GM19035 (cell line): ENCODE data around the gene RNF150.
A peak's percentile ranks its signal among the peaks of the same experiment; 100 is the strongest.

ENCODE experiments used
- ATAC-seq: cut with Tn5 transposase; IDR thresholded peaks from one replicate; pipeline ENCODE4 v1.9.1; 2021; ENCODE audit not compliant: unreplicated experiment

RNF150 gene

DNA sequence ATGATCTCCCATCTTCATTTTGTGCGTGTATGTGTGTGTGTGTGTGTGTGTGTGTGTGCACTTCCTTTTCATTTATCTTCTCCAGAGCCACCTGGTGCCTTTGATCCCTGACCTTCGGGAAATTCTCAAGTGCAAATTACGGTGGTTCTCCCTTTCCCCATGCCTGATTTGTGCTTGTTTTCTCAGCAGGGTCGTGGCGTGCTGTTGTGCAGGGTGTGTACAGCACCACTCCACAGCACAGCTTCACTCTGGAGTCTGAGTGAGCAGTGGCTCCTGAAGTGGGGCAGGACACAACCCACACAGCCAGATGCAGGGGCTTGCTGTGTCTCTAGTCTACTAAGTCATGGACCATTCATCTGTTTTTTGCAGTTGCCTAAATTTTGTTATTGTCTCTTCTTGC, 262.8 kb downstream of the RNF150 start:
- ATAC-seq: no peak

DNA sequence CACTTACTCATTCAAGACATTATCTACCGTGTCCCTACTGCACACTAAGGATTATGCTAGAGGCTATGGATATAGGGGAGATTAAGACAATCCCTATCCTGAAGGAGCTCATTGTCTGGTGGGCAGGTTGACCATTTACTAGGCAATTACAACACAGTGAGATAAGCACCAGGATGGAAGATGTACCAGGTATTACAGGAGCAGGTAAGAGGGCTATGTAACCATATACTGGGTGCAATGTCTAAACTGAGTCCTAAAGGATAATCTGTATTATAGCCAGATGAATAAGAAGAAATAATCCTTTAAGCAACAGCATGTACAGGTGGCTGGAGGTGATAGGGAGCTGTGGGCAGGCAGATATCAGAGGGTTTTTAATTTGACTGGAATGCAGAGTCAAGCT, 263.8 kb downstream of the RNF150 start:
- ATAC-seq: no peak

DNA sequence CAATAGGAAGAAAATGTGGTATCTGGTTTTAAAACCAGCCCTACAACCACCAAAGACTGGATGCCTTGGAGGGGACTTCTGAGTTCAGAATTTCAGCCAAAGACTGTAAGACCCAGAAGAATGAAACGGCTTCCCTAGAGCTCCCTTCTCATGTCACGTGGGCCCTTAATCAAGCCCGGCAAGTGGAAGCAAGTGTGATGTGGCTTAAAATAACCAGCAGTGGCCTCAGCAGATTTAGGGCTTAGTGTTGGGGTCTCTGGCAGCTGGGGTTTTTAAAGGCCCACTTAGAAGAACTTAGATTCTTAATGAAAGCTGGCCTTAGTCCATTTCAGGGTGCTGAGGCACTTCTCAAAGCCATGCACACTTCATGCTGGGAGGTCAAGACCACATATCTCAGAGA, 265.9 kb downstream of the RNF150 start:
- ATAC-seq: no peak

DNA sequence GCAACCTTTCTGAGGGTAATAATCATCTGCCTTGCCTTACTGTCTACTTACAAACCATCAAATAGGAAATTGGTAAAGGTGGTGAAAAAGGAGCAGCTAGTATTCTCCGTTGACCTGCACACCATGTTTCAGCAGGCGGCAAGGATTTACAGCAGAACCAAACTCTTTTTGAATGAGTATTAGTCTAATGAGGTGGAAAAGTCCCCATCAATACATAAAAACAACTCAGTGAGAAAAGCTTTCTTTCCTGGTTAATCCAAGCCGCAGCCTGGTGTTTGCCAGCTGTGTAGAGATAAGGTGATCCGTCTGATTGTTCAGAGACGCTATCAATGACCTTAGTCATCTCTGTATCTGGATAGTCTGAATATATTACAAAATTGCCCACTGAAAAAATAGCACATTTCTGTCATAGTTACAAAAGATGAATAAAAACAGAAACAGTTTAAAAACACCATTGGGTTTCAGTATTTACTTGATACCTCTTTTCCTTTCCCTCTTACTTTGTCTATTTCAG, 266.7 kb downstream of the RNF150 start:
- no peak for ATAC-seq

DNA sequence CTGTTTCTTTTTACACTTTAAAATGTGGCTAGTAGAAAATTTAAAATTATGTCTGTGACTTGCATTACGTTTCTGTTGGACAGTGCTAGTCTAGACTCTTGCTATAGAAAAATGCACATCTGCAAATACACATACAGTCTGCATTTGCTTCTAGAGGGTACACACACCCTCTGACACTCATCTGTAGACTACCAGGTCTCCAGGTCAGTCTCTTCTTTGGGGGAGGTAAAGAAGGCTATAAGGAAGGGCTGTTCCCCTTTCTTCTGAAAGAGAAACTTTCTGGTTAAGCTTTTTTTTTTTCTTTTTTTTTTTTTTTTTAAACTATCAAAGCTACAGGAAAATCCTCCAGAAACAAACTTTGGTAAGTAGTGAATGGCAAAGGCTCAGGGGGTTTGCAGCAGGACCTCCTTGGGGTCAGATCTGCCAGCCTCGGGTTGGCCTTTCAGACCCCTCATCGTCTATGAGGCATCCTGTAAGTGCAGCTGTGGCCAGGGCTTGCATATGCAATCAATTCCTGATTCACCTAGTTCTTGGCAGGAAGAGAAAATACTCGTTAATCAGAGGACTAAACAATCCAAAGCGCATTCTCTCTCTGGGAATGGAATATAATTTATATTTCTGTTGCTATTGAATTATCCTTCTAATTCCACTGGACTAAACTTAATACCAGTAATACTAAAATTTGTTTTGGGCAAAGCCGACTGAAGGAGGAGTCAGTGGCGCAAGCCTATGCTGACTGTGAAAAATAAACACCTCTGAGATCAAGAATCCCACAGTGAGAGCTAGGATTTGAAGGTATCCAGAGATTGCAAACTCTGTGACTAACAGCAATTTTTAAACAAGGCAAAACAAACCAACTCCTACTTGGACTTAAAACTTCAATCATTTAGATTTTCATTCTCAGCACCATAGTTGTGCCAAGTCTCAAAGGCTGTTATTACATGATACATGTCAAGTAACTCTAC, 267.7 kb downstream of the RNF150 start:
- ATAC-seq: no peak

DNA sequence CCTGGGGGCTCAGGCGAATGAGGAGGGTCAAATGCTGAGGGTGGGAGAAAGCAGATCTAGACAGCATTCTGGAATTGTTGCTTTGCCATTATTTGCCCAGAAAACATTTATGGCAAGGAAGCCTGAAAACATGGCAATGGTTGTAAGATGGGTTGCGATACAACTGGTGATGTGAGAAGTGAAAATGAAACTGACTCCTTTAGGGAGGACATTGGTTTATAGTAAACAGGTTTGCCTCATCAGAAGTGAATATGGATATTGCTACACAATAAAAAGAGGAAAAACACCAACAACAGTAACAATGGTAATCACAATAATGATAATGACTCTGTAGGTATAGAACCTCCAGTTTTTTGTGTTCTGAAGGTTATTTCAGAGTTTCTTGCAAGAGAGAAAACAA, 270.1 kb downstream of the RNF150 start:
- no peak for ATAC-seq

DNA sequence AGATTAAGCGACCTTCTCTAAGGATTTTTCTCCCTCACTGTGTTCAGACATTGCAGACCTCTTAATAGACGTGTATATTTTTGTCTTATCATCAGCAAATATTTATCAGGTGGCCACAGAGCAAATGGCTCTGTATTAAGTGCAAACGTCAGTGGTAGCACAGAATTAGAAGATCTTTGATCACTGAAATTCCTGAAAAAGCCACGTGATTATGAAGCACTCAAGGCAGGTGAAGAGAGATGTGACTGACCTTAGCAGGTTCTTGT, 271.2 kb downstream of the RNF150 start:
- ATAC-seq: no peak

DNA sequence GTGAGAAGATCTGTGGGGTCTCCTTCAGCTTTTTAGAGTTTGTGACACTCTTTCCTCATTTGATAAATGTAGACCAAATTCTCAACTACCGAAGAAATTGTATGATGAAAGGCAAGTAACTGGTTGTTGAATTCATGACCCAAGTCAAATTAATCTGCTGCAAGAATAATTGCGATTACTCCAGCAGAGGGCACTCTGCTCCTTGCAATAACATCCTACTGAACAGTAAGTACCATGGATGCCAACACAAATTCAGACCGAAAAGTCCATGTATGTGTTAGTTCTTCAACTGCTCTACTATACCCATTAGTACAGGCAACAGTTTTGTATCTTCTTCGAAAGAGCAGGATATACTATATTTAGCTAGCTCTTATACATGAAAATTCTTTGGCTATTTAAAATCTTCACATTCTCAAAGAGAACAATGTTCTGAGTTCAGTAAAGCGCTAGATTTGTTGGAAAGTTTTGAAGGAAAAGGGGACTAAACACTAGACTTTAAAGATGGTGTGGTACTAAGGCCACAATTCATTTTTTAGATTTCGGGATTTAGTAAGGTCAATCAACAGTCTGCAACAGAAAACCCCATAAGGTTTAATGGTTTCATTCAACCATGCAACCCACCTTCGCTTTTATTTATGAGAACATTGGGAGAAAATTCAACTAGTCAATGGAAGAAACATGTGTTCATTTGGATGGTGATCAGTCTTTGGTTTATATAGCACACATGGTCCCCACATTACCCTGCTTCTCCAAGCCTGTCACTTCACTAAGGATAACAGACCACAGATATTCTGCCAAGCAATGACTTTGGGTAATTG, 271.7 kb downstream of the RNF150 start:
- ATAC-seq: peak; percentile 80

DNA sequence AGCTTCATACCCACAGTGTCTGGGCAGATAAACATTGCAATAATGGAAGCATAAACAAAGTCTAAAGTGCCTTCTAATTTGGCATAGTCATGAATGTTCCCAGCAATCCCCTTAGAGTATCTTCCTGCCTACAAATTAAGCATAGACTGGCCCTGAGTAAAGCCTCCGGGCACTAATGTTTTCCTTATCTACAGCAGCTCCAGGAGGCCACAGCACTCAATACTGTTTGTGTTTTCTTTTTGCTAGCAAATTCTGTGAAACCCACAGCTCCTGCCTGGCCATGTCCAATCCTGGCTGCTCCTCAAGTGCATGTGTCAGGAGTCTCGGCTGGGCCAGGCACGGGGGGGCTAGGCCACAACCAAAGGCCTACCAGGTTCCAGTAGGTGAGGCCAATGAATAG, 274.4 kb downstream of the RNF150 start:
- ATAC-seq: no peak

DNA sequence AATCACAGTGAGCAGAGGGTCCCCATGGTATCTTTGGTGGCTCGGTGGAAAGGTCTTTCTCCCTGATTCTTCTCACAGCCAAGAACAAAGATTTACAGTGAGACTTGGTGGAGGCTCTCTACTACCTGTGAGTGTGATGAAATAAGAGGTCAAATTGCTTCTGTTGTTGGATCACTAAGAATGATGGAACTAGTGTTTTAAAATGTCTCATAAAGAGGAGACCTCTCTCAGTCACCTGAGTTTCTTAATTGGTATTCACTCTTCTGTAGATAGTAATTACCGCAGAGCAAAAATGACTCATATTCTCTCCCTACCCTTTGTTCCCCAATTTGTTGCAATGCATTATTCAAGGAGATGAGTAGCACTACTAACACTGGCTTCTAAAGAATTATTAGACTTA, 276.2 kb downstream of the RNF150 start:
- no peak for ATAC-seq

DNA sequence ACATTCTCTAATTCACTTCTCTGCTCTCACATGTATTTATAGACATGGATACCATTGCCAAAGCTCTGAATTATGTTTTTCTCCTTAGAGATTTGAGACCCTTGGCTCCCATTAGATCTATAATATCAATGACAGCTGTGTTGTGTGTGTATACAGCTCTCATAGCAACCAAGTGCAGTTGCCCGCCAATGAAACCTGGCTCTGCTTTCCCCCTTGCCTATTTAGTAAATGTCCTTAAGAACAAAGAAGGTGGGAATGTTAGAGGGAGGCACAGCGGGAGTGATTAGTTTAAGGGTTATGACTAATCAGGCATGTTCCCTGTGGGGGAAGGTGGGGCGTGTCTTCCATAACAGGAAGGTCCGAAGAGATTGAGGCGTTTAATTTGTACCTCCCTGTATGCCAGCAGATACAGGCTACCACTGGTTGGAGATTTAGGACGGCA, 276.6 kb downstream of the RNF150 start:
- no peak for ATAC-seq

DNA sequence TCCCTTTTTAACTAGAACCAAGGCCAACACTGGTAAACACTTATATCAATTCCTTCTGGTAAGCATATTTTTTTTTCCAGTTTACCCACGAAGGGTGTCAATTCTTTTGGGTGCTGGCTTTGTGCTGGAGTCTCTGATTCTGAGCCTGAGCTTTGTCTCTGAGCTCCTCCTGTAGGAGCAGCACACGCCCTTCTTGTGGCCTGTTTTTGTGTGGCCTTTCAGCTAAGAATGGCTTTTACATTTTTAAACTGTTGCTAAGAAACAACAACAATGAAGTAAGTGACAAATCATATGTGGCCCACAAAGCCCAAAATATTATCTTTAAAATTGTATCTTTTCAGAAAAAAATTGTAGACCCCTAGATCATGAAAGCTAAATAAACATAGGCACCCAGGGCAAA, 279.1 kb downstream of the RNF150 start:
- ATAC-seq: no peak

DNA sequence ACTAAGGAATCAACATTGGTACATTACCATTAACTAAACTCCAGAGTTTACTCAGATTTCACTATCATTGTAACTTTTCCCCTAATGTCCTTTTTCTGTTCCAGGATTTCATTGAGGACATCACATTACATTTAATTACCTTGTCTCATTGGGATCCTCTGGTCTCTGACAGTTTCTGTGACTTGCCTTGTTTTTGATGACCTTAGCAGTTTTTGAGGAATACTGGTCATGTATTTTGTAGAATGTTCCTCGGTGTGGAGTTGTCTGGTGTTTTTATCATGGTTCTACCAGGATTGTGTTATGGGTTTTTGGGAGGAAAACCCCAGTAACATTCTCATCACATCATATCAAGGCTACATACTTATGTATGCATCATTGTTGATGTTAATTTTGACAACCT, 281.5 kb downstream of the RNF150 start:
- no peak for ATAC-seq

DNA sequence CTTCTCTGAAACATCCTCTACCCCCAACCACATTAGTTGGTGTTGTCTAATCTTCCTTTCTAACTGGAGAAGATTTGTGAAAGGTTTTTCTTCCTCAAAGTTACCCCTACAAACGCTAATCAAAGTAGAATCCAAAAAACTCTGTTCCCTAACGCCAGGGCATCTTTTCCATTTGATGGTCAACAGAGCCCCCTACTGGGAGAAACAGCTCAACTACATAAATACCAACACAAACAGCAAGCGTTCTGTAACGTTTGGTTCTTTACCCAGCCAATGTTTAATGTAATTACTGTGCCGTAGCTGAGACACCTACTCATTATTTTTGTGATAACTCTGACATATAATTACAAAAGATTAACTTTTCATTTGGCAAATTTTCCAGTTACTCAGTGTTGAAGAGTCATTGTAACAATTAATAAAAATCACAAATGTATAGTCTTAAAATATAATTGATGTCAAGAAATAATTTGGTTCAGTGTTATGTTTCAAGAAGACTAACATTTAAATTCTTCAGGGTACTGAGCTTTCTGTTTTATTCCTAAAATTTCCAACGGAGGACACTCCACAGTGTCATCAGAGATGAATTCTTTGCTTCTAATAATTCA, 282.1 kb downstream of the RNF150 start:
- ATAC-seq: peak; percentile 81

DNA sequence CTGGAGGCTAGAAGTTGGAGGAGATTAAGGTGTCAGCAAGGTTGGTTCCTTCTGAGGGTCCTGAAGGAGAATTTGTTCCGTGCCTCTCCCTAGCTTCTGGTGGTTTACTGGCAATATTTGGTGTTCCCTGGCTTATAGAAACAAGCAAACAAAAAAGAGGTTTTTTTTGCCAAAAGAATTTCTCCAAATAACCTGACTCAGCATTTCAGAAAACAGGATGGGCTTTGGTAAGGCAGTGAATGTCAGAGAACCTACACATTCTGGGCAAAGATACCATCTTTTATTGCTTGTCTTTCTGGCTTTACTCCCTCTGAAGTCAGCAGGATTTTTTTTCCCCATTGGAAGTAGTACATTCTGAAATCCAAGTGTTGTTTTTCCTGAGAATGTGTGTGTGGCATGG, 283.7 kb downstream of the RNF150 start:
- ATAC-seq: no peak

DNA sequence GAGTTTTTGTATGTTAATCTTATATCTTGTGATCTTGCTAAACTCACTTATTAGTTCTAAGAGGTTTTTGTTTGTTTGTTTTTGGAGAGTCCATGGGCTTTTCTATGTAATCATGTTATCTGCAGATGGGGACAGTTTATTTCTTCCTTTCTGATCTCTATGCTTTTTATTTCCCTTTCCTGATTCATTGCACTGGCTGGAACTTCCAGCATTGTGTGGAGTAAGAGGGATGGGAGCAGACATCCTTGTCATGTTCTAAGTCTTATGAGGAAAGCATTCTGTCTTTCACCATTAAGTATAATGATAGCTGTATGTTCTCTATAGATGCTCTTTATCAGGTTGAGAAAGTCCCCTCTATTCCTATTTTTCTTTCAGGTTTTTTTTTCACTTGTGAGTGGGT, 286.5 kb downstream of the RNF150 start:
- ATAC-seq: no peak

DNA sequence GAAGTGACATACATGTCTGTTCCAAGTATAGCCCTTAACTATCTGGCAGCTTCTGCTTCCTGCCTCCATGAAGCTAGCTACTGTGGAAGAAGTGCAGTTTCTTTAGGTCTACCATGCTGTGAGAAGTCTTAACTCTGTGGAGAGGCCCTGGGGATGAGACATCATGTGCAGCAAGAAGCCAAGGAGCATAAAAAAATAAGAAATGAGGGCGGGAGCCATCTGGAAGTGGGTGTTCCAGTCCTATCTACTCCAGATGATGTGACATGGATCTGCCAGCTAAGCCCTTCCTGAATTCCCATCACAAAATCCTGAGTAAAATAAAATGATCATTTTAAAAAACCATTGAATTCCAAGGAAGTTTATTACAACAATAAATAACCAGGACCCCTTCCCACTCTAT, 289.2 kb downstream of the RNF150 start:
- ATAC-seq: no peak

DNA sequence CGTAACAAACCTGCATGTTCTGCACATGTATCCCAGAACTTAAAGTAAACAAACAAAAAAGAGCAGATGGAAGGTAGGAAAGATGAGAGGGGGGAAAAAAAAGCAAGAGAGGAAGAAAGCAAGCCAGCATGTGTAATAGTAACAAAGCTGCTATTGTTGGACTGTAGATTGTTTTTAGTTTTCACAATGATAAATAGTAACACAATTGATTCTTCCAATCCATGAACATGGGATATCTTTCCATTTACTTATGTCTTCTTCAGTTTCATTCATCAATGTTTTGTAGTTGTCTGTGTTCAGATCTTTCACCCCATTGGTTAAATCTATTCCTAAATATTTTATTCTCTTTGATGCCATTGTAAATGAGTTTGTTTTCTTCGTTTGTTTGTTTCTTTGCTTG, 292.1 kb downstream of the RNF150 start:
- ATAC-seq: no peak

DNA sequence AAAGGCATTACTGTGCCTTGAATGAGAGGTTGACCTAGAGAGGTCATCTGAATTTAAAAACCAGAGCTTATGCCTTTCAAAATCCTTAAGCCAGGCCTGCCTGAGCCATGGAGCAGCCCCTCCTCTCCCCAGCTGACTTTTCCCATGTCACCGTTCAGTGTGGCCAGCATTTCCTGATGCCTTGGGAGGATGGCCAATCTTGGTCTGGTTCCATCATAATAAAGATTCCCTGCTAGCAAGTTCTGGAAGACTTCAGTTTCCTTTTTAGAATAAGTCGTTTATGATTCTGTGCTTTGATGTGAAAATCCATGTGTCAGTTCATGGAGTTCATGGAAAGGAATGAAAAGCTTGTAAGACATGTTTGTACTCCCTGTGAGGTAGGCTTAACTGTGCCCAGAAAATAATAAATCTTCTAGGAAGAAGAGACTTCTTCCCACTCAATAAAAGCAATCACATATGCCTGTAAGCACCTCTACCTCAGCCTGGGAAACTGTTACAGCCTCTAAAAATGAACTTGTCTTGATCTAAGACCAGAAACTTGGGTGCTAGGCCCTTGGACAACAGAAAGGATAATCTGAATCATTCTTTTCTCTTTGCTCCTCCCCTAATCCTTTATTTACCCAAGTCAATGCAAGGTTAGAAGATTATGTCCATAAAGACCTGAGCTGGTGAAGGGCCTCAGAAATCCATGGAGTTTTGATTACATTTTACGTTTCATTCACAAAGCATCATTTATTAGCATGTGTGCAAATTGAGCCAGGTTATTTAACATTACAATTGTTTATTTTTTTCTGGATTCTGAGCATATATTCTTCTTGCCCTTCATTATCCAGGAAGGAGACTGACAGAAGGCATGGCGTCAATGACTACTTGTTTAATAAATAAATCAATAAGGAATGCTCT, 293.1 kb downstream of the RNF150 start:
- no peak for ATAC-seq

DNA sequence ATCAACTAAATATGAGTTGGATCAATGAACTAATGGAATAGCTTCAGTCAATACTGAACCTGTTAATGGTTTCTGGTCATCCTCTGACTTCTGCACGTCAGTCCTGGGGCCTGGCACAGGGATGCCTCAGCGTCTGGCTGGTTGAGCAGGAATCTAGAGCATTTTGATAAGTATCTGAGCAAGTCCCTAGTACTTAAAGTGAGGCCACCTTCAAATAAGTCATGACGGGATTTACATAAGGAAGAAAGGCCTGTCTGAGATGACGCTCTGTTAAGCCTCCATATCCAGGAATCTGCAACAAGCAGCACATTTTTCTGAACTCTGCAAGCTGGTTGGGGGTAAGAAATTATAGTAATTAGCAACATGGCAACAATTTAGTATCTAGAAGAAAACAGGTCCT, 293.9 kb downstream of the RNF150 start:
- ATAC-seq: no peak

DNA sequence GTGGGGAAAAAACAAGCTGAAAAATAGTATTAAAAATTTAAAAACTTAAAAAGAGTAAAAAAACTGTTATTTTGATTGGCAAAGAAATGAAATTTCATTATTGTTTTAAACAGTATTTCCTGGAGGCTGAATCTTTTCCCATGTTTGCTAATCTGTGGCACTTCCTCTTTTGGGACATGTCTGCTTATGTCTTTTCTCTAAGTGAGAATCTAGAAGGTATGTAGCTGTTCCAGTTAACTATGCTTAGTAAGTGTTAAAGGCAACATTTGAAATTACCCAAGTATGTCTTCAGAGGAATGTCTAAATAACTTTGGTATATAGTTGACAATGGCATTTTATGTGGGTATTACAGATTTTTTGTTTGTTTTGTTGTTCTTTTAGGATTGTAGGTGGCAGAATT, 295.5 kb downstream of the RNF150 start:
- no peak for ATAC-seq
